ENCODE results near the gene ANKS1A.
"Not testable (repeated sequence)": the region's sequence is repeated elsewhere in the genome, so short reads cannot be mapped to it uniquely, and the experiment has no call there.

Gene ANKS1A

DNA sequence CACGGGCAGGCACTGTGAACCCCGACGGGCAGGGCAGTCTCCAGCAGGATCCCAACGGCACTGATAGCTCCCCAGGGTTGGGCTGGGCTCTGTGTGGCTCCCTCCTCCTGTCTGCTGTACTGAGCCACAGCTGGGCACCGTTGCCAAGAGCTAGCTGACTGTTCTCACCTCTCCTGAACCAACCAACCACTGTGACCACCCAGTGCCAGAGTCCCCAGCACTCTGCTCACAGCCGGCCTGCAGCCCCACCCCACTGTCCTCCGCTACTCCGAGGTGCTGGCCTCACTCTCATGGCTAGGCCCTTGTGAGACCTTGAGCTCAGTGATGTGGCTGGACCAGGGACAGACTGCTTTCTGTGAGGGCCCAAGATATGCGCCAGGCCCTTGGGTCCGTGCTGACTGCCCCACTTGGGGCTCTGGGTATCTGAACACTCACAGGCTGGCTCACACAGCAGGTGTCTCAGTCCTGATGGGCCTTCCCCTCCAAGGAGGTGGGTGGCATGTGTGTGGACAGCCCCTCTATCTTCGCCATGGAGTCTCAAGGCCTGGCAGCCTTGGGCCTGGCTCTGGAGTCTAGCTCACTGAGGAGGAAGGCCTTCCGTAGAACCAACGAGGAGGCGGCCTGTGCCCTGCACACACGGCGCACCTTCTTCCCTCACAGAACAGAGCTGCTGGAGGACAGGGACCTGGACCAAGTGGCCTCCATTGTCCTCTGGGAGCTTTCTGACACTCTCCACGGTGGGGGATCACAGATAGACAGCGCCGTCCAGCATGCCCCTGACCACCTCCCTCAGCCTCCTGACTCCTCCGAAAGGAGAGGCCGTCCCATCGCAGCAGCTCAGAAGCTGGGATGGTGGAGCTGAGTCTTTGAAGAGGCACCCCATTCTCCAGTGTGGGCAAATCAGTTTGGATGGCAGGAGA, 198.6 kb downstream of the ANKS1A start:
- DNase-seq = no peak

DNA sequence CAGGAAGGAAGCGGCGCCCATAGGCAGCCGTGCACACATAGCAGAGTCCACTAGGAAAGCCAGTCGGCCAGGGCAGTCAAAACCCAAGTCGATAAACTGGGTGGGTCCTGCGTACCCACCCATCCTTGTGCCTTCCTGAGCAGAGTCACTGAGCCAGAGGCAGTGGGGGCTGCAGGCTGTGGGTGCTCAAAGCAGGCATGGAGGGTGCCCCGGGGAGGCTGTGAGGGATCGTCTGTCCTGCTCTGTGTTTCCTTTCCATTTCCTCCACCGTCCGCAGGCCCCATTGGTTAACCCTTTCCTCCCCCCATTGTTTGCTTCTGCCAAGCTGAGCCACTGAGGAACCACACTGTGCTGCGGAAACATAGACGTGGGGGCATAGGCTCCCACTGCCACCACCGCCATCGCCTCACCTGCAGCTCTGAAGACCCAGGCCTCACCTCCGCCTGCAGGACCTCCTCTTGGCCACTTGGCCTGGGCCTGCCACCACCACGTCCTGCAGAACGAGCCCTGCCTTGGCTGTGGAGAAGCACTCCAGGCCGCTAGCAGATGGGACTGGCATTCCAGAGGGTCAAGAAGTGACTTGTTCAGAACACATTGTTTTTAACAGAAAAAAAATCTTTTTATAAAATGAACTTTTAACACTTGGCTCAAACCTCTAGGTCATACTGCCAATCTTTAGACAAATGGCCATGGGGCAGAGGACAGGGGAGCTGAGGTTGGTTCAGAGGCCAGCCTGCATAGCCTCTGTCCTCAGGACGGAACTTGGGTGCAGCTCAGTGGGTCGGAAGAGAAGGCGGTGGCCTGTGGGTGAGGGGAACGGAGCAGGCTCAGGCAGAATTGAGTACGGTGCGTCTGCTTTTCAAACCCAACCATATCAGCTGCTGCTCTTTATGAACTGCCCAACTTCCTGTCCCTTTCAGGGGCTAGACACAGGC, 199.5 kb downstream of the ANKS1A start:
- no peak for DNase-seq

DNA sequence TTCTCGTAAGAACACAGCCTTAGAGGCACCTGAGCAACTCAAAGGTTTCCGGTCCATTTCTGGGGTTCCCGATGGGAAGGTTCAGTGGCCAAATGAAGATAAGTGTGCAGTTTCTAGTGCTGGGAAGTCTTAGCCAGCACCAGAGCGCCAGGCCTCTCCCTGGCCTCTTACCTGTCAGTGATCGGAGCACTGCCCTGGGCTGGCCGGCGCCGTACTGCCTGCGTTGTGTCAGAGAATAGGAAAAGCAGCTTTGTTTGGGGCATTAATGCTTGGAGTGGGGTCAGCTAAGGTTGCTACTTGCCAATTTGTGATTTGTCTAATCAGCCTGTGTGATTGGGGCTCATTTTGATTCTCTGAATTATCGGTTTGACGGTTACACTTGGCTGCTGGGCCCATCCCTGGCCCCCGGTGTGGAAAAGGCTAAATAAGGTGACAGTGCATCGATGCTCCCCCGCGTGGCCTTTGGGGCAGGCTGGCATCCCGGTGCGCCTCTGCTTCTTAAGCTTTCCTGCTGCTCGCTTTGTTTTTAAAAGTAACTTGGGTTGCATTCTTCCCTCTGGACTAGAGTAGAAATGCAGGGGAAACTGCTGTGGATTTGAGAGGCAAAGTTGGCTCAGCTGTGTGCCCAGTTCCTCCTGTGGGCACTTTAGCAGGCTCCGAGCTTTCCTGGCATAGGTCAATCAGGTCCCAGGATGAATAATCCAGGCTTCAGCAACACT, 200.3 kb downstream of the ANKS1A start:
- no peak for DNase-seq

DNA sequence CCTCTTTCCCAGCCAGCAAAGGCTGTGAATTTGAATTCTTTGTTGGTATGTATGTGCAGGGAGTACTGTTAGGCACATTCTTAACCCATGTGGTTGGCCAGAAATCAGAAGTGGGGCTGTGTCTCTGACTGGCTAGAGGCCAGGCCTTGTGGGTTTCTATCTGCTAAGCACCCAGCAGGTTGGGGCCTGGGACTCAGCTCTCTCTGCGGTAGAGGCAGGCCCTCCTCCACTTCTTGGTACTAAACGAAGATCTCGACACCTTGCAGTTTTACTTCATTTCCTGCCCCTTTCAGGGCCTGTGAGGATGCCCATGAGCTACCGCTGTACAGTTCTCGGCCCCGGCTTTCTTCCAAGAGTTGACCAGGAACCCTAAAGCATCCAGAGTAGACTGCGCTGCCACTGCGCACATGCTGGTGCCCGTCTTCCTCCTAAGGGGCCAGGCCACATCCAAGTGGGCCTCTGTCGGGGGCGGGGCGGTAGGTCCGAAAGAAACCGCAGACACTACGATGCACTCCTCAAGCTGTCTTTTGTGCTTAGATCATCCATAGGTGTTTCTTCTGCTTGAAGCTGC, 201.0 kb downstream of the ANKS1A start:
- DNase-seq = no peak

DNA sequence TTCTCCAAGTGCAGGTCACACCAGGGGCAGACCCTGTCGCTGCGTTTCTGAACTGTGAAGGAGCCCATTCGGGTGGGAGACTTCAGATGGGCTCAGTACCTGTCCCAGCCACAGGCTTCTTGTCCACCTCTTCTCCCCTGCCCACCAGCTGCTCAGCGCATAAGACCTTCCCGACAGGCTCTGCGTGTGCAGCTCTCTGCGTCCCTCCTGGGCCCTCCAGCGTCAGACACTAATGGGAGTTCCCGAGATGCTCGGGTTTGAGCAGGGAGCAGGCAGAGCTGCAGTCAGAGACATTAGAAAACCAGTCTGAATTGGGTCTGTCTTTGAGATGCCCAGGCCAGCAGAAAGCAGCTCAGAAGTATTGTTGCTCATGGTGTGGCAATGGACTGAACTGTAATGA, 201.7 kb downstream of the ANKS1A start:
- DNase-seq = no peak

DNA sequence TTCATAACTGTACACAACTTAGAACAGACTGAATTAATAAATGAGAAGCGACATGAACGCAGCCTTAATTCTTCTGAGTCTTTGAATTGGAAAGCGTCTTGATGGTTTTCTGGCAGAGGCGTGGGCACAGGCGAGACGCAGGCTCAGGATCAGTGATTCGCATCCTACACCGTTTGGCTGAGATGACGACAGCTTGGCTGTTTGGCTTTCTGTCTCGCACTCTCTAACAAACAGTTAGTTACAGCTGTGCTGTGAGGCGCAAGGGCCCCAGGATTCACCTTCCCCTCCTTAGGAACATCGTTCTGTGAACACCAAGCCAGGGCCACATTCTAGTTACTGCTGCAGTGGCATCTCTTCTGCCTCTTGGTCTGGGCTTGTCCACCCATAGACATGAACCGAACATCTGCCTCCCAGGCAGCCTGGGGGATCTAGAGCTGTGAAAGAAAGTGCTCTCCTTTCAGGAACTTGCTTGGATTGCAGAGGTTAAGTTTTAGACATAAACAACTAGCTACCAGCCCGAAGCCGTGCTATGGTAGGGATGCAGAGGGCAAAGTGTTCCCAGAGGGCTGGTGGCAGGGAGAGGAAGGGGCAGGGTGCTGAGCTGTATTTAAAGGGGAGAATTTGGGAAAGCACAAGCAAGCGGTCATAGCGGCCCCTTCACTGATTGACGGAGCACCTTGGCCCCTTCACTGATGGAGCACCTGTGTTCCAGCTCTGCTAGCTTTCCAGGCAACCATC, 202.5 kb downstream of the ANKS1A start:
- no peak for DNase-seq

DNA sequence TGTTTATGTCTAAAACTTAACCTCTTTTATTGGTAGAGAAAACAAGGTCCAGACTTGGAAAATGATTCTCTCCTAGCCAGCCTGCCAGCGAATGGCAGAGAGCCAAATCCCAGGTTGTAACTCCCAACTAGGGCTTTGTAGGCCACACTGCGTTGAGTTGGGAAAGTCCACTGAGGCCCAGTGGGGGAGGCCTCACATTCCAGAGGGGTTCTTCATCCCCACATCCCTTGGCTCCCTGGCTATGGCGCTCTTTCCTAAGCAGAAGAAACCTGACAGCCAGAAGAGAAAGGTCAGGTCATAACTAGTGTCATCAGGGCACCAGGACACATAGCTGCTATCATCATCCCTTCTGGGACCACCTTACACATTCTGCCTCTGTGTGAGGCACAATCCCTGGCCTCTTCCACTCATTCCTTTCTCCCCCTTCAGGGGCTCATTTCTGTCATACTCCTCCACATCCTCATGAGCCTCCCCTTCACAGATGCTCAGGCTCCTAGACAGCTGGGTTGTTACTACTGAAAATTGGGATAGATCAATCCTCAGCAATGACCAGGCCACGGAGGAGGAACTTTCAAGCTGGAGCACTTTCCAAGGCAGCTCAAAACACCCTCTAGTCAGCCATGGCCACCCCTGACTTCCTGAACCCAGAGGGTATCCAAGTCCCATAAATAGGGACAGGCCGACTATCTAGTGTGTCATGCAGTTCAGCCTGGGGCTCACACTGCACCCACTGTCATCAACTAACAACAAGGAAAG, 203.5 kb downstream of the ANKS1A start:
- no peak for DNase-seq

DNA sequence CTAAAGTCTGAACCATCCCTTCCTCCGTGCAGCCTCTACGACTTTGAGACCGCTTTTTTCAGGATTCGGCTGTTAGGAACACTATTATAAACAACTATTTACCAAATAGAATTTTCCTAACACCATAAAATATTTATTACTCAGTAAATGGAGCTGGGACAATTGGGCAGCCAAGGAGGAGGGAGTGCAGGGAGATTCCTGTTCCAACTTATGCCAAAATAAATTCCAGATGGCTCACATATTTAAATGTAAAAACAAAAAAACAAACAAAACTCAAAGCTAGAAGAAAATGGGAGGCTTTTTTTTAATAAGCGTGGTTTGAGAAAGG, 204.0 kb downstream of the ANKS1A start:
- no peak for DNase-seq

DNA sequence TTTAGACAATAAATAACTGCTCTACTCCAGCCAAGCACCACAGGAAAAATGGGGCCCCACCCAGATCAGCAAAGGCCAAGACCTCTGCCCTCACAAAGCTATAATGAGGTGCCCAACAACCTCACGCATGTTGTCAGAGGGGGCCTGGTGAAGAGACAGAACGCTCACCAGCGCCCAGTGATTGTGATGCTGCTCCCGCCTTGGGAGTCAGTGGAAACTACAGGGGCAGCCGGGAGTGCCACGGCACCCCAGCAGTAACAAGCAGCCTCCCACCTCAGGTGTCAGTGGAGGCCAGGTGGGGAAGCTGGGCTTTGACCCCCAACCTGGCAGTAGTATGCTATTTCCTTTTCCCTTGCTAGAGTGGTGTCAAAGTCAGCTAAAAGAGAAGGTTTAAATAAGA, 204.7 kb downstream of the ANKS1A start:
- no peak for DNase-seq

DNA sequence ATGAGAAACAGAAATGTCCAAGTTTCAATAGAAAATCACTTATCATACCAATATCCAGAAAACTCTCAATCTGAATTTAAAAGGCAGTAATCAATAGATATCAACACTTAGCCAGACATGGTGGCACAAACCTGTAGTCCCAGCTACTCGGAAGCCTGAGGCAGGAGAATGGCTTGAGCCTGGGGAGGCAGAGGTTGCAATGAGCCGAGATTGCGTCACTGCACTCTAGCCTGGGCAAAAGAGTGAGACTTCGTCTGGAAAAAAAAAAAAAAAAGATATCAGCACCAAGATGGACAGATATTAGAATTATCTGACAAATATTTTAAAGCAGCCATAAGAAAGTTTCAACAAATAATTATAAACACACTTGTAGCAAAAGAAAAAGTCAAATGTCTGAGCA, 205.1 kb downstream of the ANKS1A start:
- DNase-seq = no peak

DNA sequence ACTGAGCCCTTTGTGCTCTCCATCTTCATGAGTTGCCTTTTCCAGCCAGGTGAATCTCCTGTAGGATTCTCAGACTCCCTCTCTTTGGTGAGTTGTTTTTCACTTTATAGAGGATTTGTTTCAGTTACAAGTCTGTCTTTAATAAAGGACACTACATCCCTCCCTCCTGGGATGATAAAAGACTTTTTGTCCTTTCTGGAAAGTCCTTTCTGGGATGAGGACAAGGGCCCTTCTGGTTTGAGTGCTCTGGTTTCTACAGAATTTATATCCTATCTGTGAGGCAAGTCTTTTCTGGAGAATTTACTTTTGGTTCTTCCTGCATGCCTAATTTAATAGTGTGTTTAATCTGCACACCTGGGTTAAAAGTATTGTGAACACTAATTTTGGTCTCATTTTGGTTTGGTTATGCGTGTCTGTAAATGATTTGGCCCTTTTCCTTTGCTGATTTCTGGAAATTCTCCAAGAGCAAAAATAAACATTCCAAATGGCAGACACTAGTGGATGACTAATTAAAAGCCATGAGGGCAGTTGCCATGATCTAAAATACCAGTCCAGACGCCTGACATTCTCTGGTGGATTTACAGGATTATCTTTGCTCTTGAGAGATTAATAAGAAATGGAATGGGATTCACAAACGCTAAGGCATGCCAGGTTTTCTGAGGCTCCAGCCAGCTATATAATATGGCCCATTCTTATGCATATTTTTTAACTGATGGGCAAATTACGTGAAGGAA, 207.2 kb downstream of the ANKS1A start:
- DNase-seq = no peak

DNA sequence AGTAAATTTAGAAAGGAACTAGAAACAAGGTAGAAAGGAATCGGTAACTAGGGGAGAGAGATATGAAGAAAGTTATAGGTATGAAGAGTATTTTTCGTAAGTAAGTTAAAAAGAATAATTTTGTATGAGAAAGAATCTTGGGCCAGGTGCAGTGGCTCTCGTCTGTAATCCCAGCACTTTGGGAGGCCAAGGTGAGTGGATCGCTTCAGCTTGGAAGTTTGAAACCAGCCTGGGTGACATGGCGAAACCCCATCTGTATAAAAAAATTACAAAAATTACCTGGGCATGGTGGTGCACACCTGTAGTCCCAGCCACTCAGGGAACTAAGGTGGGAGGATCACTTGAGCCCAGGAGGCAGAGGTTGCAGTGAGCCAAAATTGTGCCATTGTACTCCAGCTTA, 210.1 kb downstream of the ANKS1A start:
- no peak for DNase-seq

DNA sequence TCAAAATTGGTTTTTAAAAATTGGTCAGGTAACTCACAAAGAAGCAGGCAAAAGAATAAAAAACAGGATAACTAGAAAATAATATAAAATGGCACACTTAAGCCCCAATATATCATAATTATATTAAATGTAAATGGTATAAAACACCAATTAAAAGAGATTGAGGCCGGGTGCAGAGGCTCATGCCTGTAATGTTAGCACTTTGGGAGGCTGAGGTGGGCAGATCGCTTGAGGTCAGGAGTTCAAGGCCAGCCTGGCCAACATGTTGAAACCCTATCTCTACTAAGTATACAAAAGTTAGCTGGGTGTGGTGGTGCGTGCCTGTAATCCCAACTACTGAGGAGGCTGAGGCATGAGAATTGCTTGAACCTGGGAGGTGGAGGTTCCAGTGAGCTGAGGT, 216.0 kb downstream of the ANKS1A start:
- DNase-seq = no peak

DNA sequence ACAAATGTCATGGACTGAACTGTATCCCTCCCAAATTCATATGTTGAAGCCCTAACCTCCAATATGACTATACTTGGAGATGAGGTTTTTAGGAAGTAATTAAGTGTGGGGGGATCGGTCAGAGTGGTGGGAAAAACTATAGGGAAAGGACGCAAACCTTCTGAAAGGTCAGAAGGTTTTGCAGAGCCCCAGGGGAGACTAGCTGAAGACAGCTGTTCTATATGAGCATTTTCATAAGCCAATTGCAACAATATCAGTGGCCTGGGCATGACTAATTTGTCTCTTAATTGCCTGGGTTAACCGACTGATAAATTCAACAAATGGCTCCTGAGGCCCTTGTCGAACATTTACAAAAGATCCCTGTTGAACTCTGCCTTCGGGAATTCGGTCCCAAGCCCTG, 217.0 kb downstream of the ANKS1A start:
- DNase-seq = not testable (repeated sequence)

DNA sequence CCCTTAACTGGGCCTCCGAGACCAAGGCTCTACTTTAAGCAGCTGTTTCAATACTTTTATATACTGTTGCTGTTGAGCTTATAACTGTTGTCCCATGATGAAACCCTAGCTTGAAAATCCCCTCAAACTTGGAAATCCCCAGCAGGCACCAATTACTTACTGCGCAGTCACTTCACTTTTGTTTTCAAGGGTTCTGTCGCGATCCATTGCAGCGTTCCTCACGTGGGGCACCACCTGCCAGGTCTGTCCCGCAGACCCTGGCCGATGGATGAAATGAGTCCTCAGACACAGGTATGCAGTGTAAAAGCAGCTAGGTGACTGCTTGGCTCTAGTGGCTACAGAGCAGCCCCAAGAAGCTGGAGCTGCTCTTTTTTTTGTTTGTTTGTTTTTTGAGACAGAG, 218.2 kb downstream of the ANKS1A start:
- not testable (repeated sequence) for DNase-seq

DNA sequence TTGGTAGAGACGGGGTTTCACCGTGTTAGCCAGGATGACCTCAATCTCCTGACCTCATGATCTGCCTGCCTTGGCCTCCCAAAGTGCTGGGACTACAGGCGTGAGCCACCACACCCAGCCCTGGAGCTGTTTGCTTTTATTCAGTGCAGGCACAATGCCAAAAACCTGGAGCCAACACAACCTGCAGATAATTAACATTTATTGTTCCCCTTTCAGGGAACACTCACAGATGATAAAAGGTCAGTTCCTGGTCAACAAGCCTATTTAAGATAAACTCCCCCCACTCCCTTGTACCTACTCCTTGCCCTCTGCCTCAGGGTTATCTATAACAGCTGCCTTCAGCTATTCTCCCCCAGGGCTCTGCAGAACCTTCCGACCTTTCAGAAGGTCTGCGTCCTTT, 218.7 kb downstream of the ANKS1A start:
- not testable (repeated sequence) for DNase-seq

DNA sequence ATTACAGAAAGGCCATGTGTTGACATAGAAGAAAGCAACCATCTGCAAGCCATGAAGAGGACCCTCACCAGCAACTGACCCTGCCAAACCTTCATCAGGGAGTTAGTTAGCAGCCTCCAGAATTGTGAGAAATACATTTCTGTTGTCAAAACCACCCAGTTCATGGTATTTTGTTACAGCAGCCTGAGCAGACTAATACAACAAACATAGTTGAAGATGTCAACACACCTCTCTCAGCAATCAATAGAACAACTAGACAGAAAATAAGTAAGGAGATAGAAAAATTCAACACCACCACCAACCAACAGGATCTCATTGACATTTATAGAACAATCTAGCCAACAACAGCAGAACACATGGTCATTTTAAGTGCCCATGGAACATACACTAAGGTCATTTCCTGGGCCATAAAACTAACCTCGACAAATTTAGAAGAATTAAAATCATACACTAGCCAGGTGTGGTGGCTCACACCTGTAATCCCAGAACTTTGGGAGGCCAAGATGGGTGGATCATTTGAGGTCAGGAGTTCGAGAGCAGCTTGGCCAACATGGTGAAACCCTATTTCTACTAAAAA, 219.3 kb downstream of the ANKS1A start:
- DNase-seq = no peak

DNA sequence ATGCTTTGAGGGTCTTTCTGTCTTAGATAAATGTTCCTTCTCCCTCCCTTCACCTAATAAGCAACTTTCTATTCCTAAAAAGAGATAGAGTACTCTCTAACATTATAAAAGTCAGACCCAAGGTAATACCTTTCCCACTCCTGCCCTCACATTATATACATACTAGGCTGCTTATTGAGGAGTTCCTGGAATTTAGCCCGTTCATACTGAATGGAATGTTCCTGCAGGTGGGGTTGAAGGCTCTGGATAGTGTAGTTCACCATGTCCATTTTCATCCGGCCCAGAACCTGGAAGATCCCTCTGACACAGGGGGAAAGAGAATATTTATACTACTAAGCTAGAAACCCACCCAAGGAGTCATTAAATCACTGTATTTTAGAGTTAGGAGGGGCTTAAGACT, 231.7 kb downstream of the ANKS1A start:
- DNase-seq = no peak

DNA sequence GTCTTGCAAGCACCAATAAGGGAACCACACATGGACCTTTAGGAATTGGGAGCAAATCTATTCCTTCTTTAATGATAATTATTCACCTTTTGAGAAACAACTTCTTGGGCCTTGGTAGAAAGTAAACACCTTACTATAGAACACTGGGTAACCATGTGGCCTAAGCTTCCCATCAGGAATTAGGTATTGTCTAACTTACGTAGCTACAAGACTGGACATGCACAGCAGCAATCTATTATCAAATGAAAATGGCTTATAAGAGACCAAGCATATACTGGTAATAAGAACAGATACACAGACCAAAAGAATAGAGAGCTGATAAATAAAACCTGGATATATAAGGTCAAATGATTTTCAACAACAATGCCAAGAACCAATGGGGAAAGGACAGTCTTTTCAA, 235.3 kb downstream of the ANKS1A start:
- no peak for DNase-seq

DNA sequence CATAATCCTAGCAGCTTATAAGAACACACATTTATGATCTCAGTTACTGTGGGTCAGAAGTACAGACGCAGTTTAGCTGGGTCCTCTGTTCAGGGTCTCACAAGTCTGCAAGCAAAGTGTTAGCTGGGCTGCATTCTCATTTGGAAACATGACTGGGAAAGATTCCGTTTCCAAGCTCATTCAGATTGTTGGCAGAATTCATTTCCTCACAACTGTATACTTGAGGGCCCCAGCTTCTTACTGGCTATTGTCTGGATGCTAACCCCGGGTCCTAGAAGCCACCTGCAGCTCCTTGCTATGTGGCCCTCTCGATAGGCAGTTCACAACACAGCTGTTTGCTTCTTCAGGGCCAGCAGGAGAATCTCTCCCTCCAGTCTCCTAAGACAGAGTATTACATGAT, 239.0 kb downstream of the ANKS1A start:
- no peak for DNase-seq
